ENCODE measurements around the gene HCN1.
A peak's percentile ranks its signal among the peaks of the same experiment; 100 is the strongest.

HCN1 gene

DNA sequence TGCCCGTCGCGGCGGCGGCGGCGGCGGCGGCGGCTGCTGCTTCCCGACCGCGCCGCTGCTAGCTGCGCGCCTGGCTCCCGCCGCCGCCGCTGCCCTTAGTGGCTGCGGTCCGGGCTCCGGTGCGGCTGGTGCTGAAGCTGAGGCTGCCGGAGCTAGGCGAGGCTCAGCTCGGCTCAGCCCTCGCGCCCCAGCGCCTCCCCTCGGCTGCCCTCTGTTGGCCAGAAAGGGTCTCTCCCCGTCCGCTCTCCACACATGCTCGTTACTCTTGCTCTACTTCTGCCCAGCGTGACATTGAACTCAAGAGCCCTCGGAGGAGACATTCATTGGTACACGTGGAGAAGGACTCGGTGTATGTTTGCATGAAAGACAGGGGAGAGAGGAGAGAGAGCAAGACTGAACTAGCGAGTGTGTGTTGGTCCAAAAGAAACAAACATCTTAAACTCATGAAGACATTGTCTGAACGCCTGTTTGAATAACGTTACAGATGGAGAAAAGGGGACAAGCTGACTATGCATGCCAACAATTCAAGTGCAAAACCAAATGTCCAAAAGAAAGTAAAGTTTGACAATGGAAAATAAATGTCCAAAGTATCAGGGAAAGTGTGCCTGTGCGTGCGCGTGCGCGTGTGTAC lies at the start of gene HCN1:
HCN1 (minus strand) TSS at position 175 of the 631 bp plus-strand sequence.
- peak; percentile 60 for DNase-seq

DNA sequence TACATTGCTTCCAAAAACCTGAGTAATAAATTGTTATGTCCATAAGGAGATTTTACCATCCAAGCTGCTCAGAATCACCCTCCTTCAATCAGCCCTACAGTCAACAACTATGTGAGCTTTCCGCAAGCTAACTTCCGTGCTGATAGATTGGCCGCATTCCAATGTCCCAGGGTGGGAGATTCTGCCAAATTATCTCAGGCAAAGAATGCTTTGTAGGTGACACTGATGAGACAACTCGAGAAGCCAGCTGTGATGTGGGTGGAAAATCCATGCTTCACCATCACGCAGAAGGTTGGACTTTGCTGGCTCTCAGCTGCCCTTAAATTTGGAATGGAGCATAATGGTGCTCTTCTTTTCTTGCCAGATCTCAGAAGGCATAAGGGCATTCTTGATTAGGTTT lies 44.9 kb upstream of the HCN1 start:
- DNase-seq: no peak

DNA sequence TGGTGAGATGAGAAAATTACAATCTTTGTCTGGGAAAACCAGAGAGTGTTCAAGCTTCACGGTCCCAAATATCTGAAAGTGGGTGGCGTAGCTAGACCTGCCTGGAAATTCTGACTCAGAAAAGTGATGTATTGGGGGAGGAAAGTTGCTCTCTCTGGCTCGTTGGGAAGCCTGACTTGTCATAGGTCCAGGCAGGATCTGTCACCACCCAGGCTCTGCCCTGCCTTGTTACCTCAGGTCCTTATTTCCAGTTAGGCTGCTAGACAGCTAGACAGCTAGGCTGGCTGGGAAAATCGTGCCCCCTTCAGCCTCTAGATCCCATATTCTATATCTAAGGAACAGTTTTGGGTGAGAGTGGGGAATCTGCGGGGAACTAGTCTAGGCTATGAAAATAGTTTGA lies 41.0 kb upstream of the HCN1 start:
- DNase-seq: no peak

DNA sequence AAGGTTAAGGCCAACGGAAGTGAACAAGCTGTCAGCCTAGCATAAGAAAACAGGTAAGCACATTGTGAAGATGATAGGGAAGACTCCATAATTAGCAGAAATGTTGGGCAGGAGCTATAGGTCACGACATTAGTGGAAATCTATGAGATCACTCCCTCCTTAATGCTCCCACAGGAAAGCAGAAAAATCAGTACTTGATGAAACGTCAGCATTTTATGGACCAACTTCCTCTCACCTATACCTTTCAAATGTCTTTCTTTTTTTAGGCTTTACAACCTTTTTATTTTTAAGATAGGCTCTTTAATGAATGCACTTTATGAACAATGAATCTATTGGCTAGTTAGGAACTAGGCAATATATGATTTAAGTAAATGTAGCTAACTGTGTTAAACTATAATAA lies 29.4 kb upstream of the HCN1 start:
- no peak for DNase-seq

DNA sequence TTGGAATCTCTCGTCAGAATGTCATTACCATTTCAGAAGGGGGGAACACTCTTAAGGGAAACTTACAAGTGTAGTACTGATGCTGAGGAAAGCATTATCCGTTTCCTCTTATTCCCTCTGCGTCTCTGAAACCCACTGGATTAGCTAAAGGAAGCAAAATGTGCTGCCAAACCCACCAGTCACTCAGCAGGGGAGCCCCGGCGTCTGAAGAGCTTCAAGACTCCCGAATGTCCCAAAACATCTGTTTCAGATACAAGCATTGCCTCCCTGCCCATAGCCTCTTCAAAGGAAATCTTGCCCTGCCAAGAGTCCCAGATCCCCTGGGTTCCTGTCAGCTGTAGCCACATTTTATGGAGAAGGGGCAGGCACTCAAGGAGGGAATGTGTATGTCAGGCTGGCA lies 1.0 kb upstream of the HCN1 start:
- DNase-seq: no peak

DNA sequence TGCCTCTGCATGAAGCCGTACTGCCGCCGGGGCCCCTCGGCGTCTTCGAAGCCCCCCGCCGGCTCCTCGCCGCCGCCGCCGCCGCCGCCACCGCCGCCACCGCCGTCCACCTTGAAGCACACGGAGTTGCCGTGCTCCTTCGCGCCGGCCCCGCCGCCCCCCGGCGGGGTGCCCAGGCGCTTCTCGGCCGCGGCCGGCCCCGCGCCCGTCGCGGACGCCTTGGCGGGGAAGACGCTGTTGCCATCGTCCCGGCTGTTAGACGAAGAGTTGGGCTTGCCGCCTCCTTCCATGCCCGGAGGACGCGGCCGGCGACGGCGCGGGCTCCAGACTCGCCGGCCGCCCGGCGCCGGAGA lies 400 bp downstream of the HCN1 start:
- DNase-seq: no peak

DNA sequence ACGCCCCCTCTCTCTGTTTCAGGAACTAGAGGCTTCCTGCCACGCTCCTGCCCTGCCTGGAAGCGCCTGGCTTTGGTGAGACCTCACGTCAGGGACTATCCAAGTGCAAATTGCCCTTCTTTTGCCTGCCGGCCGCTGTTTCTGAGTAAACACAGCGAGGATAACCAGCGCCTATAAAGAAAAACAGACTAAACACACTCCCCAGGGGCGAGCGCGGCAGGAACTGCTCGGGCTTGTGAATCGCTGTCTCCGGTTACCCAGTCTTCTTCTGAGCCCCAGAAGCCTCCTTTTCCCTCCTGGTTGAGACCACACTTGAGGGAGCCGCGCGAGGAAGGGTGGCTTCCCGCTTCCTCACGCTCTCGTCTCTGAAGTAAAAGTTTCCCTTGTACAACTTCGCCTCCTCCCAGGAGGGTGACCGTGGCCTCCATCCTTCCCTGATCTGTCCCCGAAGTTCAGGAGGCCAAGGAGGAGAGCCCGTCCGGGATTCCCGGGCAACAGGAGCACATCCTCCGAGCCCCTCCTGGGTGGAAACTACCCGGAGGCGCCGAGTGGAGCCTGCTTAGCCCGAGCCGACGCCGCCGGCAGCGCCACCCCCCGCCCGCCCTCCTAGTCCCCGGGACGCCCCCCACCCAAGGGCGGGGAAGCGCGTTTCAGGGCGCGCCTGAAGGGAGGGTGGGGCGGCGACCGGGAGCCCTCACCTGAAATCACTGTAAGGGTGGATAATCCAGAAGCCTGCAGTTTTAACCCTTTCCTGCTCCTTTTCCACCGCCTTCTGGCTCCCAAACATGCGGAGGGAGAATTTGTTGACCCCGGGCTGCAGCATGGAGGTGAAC lies 993 bp downstream of the HCN1 start:
- no peak for DNase-seq

DNA sequence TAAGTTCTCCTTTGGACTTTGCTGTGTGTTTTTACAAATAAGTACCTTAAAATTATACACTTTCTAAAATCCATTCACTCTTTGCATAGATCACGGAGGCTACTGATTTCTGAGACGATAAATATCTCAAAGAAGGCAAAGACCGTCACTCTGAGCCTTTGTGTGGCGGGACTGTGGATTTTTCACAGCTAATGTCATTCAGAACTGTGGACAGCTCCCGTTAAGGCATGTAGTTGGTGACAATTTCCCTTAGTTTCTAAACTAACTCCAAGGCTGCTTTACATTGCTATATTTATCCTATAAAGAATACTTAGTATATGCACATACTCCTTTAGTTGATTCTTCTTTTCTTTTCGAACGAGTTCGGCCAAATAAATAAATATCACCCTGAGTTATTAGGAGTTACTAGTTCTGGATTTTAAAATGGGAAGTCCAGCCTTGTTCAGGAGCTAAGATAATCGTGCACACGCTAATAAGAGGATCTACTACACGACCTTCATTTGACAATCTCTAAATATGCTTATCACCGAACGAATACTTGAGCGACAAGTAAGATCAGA lies 1.8 kb downstream of the HCN1 start:
- no peak for DNase-seq

DNA sequence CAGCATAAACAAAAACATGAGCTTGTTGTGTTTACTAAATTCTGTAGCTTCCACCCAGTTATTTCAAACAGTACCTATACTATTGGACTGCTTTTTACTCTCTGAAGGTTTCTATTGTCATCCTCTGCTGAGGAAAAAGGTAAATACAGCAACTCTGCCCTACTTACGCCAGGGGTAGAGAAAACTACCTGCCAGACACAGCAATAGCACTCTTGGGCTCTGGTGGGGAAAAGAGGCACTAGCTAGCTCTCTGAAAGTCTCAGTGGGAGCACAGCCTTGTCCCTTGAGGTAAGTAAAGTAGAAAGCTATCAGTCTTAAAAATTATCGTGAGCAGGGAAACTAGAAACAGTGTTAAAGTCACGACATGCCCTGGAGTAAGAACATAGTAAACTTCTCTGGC lies 3.7 kb downstream of the HCN1 start:
- no peak for DNase-seq

DNA sequence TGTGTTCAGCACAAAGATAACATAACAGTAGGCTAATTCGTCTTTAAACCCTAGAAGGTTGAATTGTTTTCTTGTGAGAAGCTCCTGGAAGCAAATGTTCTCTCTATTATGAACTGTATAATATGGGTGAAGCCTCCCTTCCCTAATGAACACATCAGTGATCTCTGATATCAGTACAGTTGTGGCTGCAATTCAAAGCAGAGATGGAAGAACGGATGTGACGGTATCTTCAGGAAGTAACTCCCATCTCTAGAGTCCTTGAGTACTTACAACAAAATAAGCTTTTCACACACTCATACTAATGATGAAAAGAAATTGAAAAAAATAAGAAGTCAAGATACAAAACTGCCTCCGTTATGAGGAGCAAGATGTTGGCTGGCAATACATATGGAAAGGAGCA lies 4.5 kb downstream of the HCN1 start:
- no peak for DNase-seq

DNA sequence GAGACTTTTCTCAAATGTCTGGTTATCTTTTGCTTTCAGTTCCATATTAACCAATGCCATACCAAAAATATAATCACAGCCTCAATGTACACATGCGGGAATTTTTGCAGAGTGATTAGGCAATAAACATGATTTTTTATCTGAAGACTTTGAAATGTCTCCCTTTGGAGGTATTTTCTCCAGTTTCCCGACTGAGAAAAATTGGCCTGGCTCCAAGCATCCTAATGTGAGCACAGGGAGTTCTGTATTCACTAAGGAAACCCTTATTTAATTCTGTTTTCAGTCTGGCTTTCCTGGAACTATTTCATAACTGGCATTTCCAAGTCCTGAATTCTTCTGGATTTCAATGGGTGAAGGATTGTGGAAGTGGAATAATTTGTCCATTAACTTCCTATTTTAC lies 8.5 kb downstream of the HCN1 start:
- no peak for DNase-seq

DNA sequence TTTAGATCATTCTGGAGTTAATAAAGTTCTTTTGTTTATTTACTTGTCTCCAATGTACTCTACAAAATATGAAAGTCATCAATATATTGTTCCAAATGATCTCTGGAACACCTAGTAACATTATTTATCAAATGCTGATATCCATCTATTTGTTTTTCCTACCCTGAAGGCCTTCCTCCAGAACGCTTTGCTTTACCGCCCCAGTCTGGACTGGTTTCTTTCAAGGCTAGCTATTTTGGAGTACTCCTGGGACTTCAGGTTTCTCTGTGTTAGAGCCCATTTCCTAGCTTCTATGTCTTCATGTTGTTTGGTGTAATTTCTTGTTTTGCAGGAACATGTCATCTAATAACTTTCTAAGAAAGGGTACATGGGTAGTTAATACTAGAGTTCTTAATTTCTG lies 9.6 kb downstream of the HCN1 start:
- no peak for DNase-seq

DNA sequence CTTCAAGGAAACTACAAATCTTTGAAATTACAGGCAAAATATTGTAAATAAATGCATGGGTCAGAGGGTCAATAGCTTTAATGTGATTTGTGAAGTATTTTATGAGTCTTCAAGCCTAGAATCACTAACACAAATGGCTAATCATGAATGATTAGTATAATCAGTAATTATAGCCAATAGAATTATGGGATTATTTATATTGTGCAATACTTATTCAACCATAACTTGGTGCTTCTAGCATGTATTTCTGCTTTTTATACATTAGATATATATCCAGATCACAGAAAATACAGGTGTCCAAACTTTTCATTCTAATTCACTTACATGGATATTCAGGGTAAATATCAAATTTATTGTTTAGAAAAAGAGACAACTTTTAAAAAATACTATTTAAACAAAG lies 12.1 kb downstream of the HCN1 start:
- no peak for DNase-seq

DNA sequence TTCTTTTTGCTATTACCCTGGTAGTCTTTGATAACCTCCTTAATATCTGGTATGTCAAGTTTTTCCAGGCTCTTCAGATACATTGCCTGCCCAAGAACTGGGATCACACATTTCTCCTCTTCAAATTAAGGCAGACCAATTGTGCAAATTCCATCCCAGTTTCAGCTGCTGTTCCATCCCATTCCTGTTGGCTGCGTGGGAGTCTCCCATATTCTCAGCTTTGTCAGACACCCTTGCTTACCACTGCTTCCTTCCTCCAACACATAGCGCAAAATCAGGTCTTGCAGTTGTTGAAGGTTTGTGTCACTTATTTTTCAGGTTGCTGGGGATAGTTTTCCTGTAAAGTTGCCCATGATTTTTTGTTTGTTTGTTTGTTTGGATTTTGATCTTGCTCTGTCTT lies 15.2 kb downstream of the HCN1 start:
- DNase-seq: no peak

DNA sequence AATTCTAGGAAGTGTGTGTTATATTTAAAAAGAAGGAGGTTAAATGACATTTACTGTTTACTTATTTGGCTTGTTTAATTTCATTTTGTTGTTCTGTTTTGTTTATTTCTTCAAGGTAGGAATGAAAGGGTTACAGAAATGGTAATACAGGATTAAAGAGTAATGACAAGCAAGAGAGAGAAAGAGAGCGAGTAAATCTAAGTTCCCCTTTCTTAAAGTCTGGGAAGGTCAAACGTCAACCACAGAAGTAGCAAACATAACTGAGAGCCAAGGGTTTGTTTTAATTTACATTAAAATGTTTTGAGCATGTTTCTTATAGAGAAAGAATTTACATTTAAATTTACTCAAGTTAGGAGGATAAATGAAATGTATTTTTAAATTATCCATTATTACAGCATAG lies 18.7 kb downstream of the HCN1 start:
- no peak for DNase-seq

DNA sequence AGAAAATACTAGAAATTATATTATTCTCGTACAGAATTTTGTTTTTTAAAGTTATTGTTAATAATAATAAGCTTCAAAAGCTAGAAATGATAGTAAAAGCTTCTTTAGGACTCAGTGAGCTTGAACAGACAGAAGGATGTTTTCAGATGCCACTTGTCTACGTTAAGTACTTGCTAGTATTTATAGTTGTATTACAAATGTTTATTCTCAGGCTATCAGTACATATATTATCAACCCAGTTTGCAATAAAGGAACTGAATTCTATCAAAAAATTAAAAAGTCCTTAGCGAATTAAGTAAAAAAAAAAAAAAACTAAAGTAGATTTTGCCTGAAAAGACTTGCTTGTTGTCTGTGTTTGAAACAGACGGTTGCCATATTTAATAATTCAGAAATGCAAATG lies 23.9 kb downstream of the HCN1 start:
- no peak for DNase-seq

DNA sequence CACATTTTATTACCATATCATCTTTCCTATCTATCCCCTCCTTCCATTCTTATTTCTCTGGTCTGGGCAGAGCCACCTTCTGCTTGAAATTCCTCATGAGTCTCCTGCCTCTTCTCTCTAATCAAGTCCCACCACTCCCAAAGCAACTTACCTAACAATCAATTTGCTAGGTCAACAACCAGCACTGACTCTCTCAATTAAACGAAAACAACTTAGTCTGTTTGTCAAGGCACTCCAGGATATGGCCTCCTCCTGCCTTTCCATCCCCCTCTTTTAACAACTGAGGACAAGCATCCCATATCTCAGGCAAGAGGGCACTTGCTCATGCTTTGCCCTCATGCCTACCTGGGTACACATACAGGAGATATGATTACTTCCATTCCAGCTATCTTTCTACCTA lies 47.4 kb downstream of the HCN1 start:
- no peak for DNase-seq

DNA sequence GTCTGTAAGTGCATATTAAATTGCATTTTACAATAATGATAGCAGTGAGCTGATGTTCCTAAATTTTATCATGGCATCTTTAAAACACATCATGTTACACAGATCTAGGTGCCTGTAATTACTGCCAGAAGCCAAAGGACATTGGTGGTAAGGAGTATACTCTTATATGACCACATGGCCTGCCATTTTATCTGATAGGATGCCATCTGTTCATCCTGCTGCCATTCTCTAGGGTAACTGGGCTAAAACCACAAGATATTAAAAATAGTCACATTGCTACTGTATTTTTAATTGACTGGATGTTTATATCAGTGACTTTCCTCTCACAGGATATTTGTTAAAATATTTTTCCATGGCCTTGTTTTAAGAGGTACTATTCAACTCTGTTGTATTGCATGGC lies 53.1 kb downstream of the HCN1 start:
- no peak for DNase-seq

DNA sequence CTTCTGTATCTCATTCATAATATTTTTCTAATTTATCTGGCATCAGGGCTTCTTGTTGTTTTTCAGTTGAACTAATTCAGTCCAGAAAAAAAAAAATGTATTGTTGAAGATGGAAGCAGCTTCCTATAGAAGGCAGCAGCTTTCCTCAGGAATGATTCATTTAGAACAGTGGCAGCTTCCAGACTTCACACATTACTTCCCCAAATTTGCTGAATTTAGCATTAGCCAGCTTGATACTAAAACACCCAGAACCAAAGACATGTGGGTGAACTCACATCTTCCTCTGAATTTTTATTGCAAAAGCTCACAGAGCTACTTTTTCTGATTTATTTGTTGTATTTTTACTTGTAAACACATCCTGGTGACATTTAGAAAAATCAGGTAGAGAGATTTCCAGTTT lies 53.8 kb downstream of the HCN1 start:
- DNase-seq: no peak

DNA sequence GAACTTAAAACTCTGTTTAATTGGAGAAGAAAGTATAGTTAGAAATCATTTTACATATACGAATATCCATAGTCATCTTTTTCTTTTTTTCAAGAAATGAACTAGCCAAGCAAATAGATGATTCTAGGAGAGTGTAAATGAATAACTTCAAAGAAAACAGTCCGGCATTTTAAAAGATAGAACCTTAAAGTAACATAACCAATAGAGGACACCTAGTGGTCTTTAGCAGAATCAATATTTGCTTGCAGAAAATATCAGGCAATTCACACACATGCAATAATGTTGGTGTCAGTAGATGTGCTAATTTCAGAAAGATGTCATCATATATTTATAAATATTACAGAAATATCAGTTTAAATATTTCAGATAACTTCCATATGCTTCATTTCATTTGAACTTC lies 57.1 kb downstream of the HCN1 start:
- no peak for DNase-seq

DNA sequence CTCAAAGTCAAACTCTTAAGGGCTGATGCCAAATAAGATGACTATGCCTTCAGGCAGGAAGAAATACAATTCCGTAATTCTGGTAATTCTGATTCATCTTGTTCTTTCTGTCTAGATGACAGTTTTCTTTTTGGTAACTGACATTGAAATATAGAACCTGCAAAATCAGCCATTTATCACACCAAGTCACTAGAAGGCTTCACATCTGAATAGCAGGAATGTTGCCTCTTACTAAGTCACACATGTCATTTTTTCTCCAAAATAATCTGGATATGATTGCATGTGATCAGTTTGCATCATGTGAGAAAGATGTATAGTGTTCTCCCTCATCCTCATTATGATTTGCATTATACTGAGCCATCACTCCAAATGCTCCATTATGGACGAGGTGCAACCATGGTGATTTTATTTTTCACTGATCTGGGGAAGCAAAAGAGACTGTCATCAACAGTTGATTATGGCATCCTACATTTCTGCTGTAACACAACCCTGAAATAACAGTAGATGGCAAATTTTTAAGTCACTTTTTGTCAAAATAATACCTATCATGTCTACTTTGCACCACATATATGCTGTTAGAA lies 69.0 kb downstream of the HCN1 start:
- DNase-seq: no peak

DNA sequence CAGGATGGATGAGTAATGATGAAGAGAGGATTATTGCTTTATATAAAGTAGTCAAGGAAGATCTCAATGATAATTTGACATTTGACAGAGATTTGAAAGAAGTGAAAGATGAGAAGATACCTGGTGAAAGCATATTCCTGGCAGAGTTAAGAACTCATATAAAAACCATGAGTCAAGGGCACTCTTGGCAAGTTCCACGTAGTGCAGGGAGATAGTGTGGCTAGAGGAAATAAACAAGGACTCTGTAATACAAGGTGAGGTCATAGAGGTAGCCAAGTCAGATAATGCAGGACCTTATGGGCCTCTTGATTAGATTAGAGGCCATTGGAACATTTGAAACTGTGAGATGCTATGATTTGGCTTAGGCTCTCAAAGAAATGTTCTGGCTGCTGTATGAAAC lies 72.3 kb downstream of the HCN1 start:
- DNase-seq: no peak

DNA sequence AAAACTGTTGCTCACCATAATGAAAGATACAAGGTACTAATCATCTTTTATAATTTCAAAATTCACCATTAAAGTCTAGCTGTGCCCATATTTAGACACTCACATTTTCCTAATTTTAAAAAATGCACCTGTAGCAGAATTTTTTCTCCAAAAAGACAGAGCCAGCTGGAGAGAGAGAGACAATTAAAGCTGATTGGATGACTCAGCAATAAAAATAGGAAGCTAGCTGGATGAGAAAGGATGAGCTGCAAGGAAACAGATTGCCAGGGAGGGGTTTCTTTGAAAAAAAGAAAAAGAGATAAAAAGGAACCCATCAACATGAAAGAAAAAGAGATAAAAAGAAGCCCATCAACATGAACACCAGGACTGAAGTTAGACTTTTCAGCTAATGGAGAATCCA lies 73.8 kb downstream of the HCN1 start:
- no peak for DNase-seq

DNA sequence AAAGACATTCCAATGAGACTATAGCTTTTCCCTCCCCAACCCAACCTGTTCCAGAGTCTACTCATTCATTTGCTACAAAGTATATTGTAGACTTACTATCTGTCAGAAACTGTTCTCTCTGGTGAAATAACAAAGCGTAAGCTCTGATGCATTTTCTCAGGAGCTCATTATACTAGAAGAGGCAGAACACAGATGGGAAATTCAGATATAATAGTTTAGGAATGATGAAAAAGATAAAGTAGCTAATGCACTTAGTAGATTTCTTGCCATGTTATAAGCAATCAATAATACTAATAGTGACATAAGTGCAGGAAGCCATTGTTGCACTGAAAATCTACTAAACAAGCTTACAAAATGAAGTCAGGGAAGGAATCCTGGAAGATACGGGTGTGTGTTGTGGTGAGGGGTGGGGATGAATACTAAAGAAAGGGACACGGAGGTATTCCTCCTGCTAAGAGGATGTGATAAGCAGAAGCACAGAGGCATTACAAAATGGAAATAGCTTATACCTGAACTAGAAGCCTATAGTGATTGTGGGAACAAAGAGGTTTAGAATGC lies 78.2 kb downstream of the HCN1 start:
- DNase-seq: no peak
